Measurements from ENCODE around the gene GRIK5. TPM values are rescaled to one million over a fixed set of nuclear protein-coding genes. Genes with fewer than 3 reads are reported as not detected.
"Not testable (repeated sequence)": the region's sequence is repeated elsewhere in the genome, so short reads cannot be mapped to it uniquely, and the experiment has no call there.

GRIK5 gene
- total RNA-seq, 1 experiment from 2014 or later, result 43.1 TPM

DNA sequence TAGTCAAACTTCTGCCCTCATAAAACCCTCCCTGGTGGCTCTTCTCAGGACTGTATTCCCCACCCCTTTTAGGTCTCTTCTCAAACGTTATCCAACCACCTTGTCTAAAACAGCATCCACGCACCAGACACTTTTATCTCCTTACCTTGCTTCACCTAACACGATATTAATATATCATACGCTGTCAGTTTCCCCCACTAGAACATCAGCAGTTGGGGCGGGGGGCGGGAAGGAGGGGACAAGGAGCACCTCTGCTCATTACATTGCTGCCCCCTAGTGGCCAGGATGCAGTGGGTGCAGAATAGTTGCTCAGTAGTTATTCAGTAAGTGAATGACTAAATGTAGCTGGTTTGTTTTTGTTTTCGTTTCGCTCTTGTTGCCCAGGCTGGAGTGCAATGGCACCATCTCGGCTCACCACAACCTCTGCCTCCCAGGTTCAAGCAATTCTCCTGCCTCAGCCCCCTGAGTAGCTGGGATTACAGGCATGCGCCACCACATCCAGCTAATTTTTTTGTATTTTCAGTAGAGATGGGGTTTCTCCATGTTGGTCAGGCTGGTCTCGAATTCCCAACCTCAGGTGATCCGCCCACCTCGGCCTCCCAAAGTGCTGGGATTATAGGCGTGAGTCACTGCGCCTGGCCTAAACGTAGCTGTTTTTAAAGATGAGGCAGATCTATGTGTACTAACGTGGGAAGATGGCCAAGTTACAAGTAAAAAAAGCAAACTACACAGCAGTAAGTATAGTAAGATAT, 35.2 kb downstream of the GRIK5 start:
- H3K9me3 Mint-ChIP-seq; H2BK12ac ChIP-seq (ENCODE audit: insufficient read length, low read depth, low read length); H2AFZ ChIP-seq (ENCODE audit: low read length); H4K5ac ChIP-seq (ENCODE audit: insufficient read length, low read depth, low read length); H3K56ac ChIP-seq (ENCODE audit: insufficient read length, low read depth, low read length); H2BK15ac ChIP-seq (ENCODE audit: low read depth, low read length); H3K4me1 ChIP-seq (ENCODE audit: insufficient read depth, low read length); H2BK20ac ChIP-seq (ENCODE audit: low read depth, low read length, poor library complexity, severe bottlenecking); H3K9me3 ChIP-seq (ENCODE audit: control insufficient read depth, low read depth, low read length); H4K91ac ChIP-seq (ENCODE audit: insufficient read length, low read depth, low read length); H3K23me2 ChIP-seq (ENCODE audit: insufficient read length, low read depth, low read length, poor library complexity, severe bottlenecking); H3K79me2 ChIP-seq (ENCODE audit: insufficient read depth, low read length); H3K18ac ChIP-seq (ENCODE audit: insufficient read length, low read depth, low read length); H2AK5ac ChIP-seq (ENCODE audit: insufficient read length, low read length); H3K79me1 ChIP-seq (ENCODE audit: insufficient read depth, low read depth, low read length, poor library complexity, severe bottlenecking); H3K23ac ChIP-seq (ENCODE audit: insufficient read length, low read depth, low read length); H3K4ac ChIP-seq (ENCODE audit: low read depth, low read length); H4K8ac ChIP-seq (replicated peaks; ENCODE audit: insufficient read length, low read depth, low read length); H3T11ph ChIP-seq (ENCODE audit: low read length); H3K14ac ChIP-seq (ENCODE audit: insufficient read depth, low read length); H3K27me3 Mint-ChIP-seq (ENCODE audit: low read depth); H3K27me3 ChIP-seq (ENCODE audit: insufficient read depth, low read length); H3K9ac ChIP-seq (ENCODE audit: extremely low read depth, insufficient read length, low read length); H2BK120ac ChIP-seq (ENCODE audit: low read depth, low read length, poor library complexity, severe bottlenecking); H3K4me2 ChIP-seq (ENCODE audit: insufficient read depth, insufficient read length, low read length); H2BK5ac ChIP-seq (ENCODE audit: insufficient read length, low read length); H4K20me1 ChIP-seq (ENCODE audit: control insufficient read depth, insufficient read depth, insufficient read length): not testable (repeated sequence)
- TF ChIP-seq, protein P1, sequence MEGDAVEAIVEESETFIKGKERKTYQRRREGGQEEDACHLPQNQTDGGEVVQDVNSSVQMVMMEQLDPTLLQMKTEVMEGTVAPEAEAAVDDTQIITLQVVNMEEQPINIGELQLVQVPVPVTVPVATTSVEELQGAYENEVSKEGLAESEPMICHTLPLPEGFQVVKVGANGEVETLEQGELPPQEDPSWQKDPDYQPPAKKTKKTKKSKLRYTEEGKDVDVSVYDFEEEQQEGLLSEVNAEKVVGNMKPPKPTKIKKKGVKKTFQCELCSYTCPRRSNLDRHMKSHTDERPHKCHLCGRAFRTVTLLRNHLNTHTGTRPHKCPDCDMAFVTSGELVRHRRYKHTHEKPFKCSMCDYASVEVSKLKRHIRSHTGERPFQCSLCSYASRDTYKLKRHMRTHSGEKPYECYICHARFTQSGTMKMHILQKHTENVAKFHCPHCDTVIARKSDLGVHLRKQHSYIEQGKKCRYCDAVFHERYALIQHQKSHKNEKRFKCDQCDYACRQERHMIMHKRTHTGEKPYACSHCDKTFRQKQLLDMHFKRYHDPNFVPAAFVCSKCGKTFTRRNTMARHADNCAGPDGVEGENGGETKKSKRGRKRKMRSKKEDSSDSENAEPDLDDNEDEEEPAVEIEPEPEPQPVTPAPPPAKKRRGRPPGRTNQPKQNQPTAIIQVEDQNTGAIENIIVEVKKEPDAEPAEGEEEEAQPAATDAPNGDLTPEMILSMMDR (conservative IDR thresholded peaks at IDR 0.05), result peak; percentile 96
- H3K27ac Mint-ChIP-seq, result peak overlapping the region; percentile 94 to 96 (median 95)
- peak overlapping the region; percentile 43 to 64 for H3K4me3 Mint-ChIP-seq
- peaks cover 24 to 32% of the 10 kb centered on the region in 2 experiments for H3K4me1 Mint-ChIP-seq
- peaks cover 28 to 51% (median 42%) of the 10 kb centered on the region in 3 experiments for H3K36me3 Mint-ChIP-seq (ENCODE audit: insufficient read depth in 1 of 3, low read depth in 3 of 3)
- no CpG with 5 or more reads among the region's 17 CpGs for WGBS (ENCODE audit: extremely low coverage, insufficient read length, low lambda C conversion rate)
- H3K27ac ChIP-seq (ENCODE audit: insufficient read length, low read depth, low read length), result peak overlapping the region; percentile 25
- DNase-seq, result peak; percentile 81

All from H9 (cell line).